NK-92 (cell line): ENCODE results near the gene CAPN5.

Source experiments
- DNase-seq: peaks from one replicate; lab custom pipeline; 2025; ENCODE audit not compliant: unreplicated experiment; lab: John Stamatoyannopoulos, UW

Gene CAPN5

GRCh38 chr11:77165066-77165465 lies 98.3 kb downstream of the CAPN5 start:
- DNase-seq = no peak

DNA sequence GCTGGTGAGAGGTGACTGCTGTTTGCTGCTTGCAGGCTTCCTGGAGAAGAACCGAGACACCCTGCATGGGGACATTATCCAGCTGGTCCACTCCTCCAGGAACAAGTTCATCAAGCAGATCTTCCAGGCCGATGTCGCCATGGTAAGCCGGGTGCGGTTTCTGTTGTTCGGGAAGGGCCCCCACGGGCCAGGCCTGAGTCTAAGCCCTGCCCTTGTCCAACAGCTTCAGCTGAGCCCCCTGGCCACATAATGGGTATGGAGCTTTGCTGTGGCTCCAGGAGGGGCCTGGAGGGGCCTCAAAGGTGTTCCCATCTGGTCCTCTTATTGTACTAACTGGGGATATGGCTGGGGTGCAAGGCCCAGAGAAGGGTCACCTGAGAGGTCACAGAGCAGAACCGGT lies 99.2 kb downstream of the CAPN5 start:
- DNase-seq = no peak

GRCh38 chr11:77167111-77167626 lies 100.4 kb downstream of the CAPN5 start:
- DNase-seq = no peak

DNA sequence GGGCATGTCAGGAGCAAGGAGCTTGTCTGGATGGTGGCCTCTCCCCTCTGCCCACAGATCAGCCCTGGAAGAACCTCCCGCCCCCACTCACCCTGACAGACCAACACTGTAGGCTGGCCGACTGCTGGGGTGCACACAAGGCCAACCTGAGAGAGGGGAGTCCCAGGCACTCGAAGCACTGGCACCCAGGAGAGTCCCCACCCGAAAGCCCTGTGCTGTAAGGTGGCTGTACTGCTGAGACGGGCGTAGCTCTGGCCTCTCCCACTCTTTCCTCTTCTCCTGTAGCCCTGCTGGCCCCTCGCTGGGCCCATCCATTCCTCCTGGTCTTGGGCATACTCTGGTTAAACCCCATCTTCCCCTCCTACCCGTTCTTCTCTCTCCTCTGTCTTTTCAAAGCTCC lies 101.0 kb downstream of the CAPN5 start:
- no peak for DNase-seq

GRCh38 chr11:77170107-77170506 lies 103.3 kb downstream of the CAPN5 start:
- DNase-seq = no peak

- DNase-seq = no peak
Observed at GRCh38 chr11:77171254-77171653, 104.5 kb downstream of the CAPN5 start.

GRCh38 chr11:77171885-77172665 lies 105.3 kb downstream of the CAPN5 start:
- no peak for DNase-seq

DNA sequence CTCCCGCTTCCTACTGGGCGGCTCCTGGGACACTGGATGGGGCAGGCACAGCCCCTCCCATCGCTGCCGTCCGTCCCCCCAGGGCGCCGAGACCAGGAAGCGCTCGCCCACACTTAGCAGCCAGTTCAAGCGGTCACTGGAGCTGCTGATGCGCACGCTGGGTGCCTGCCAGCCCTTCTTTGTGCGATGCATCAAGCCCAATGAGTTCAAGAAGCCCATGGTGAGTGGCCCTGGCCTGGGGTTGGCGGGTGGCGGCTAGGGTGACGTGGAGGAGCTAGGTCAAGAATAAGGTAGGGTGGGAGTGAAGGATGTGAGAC lies 105.9 kb downstream of the CAPN5 start:
- no peak for DNase-seq

DNA sequence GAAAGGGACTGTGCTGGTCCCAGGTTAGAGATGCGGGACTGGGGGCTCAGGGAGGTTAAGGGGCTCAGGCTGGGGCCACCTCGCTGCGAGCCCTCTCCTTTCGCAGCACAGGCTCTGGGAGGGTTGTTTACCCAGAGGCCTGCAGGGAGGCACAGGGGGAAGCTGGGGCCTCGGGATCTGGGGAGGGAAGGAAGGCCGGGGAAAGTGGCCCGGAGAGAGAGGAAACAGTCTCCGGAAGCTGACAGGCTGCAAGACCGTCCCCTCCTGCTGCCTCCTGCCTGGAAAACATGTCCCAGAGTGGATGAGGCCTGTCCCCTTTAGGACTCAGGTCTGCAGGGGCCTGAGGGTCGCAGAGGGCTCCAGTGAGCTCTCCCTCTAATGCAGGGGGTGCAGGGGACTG lies 106.7 kb downstream of the CAPN5 start:
- DNase-seq = no peak

- no peak for DNase-seq
Observed at GRCh38 chr11:77174559-77174958, 107.8 kb downstream of the CAPN5 start.

DNA sequence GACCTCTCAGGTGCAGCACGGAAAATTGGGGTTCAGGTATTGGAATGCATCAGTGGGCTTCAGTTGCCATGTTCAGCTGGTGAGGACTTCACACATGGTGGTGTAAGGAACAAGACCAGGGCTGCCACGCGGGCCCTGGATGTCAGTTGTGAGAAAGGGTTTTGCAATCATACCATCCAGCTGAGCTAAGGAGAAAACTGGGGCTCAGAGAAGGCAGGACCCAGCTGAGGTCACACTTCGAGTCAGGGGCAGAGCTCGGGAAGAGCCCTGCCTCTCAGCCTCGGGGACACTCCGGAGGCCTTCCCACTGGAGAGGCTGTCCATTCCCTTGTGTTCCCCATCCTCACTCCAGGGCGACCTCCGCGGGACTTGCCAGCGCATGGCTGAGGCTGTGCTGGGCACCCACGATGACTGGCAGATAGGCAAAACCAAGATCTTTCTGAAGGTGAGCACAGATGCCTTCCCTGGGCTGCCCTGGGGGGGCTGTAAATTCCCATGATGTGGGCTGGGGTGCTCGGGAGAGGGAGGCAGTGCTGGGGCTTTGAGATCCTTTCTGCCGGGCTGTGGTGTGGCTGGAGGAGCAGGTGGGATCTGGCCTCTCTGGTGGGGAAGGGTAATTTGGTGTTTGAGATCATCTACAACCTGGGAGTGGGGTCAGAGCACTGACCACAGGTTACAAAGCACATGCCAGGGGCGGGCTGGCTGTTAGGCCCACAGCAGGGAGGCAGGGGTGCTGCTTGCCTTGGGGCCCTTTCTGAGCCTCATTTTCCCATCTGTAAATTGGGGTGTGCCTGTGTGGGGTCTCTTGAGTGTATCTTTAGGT lies 108.5 kb downstream of the CAPN5 start:
- DNase-seq = no peak
